T follicular helper cell (primary cell): ENCODE results near the gene NPM3.

Source experiments
- DNase-seq: peaks from one replicate; pipeline ENCODE4 v3.0.0-alpha.2; 2020; ENCODE audit warnings: low read depth
- total RNA-seq, 2 experiments: gene quantifications; one replicate each; lab custom pipeline; 2026; lab: John Stamatoyannopoulos, UW

The NPM3 gene, protein sequence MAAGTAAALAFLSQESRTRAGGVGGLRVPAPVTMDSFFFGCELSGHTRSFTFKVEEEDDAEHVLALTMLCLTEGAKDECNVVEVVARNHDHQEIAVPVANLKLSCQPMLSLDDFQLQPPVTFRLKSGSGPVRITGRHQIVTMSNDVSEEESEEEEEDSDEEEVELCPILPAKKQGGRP
- total RNA-seq = 12.2 to 82.4 reads per million in 2 experiments

DNA sequence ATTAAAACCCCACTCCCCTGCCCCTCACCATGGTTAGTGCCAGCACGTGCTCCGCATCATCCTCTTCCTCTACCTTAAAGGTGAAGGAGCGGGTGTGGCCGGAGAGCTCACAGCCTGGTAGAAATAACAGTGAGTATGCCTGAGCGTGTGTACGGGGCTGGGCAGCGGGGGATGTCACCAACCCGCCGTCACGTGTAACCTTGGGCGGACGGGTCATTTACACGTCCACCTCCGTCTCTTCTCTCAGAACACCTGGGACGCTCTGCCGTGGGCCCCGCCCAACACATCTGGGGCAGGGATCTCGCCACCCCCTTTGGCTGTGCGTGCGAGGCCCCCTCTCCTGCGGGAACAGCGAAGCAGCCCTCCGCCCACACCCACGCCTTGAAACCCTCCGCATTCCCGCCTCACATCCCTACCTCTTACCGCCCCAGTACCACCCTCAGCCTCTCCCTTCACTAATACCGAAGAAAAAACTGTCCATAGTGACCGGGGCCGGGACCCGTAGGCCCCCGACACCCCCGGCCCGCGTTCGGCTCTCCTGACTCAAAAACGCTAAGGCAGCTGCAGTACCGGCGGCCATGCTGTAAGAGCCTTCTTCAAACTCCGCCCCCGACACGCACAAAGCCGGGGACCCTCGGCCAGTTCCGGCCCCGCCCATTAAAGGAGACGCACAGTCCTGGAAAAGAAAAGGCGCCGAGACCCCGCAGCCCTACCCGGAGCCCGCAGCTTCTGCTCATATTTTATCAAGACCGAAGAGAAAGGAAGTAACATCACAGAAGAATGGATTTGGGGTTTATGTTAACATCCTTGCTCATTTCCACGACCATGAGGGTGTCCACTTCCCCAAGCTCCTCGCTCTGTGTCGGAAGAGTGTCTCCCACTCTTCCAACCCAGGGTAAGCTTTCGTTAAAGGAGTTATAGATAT, at the start of gene NPM3:
TSS of gene NPM3 (minus strand) at position 636 of the 925 bp plus-strand sequence. CDS start at position 580, 56 bp downstream.
- DNase-seq = peak; percentile 73

DNA sequence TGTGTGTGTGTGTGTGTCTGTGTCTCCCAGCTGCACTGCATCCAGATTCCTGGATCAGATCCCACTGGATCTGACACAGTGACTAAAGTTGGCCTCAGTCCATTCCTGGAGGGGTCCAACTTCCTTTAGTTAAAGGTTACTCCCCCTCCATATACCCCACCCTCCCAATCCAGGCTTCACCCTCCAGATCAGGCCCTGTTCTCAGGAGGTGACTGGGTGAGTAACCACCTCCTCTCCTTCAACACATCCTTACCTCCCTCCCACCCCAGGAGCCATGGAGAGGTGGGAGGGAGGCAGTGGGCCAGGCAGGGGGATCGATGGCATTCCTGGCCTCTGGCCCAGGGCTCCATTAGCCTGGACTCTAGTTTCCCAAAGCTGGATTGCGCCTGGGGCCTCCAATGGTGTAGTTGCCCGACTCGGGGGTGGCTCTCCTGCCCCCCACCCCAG, 49.1 kb upstream of the NPM3 start:
- DNase-seq = no peak

DNA sequence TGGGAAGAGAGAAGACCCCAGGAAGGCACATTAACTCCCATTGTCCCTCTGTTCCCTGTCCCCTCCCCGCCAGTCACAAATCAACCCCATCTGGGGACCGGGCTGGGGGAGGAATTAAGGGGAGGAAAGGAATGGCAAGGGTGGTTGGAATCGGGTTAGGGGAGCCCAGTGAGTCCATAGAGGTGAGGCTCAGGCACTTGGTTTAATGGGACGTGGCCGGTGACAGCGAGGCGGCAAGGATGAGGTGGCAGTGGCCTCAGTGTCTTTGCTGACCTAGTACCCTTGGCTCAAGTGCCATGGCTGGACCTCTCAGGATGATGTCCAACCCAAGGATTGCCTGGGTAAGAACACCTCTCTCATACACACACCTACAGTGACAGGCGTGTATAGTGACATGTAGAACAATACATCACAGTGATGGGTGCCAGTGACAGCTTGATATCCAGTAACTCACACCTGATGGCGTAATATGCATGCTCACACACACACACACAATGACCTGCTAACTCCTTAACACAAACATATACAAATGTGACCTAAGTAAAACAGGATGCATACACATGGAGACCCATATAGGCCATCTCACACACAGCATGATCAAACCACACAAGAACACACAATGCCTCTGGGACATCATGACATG, 48.0 kb upstream of the NPM3 start:
- DNase-seq = no peak

DNA sequence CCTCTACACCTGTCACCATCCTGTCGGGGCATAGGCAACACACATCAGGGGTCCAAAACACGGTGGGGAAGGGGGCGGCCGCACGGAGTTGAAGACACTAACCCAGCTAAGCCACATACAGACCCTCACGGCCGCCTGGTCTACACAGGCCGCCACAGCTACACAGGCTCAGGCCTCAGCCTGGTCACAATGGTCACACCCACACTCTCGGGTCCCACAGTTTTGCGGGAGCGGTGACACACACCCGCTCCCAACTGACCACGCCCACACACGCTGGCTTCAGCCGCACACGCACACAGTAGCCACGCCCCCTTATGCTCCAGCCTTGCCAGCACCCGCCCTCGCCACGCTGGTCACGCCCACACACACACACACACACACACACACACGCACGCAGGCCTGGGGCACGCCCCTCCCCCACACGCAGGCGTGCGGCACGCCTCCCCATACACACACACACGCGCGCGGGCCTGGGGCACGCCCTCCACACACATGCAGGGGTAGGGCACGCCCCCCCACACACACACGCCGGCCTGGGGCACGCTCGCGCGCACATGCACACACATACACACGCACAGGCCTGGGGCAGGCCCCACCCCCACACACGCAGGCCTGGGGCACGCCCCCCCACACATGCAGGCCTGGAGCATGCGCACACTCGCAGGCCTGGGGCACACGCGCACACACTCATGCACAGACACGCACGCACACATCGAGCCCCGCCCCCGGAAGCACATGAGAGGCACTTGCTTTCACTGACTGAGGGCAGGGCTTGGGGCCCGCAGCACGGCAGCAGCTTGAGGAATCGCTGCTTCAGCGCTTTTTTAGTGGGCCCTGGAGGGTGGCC, 47.3 kb upstream of the NPM3 start:
- DNase-seq = peak; percentile 95

DNA sequence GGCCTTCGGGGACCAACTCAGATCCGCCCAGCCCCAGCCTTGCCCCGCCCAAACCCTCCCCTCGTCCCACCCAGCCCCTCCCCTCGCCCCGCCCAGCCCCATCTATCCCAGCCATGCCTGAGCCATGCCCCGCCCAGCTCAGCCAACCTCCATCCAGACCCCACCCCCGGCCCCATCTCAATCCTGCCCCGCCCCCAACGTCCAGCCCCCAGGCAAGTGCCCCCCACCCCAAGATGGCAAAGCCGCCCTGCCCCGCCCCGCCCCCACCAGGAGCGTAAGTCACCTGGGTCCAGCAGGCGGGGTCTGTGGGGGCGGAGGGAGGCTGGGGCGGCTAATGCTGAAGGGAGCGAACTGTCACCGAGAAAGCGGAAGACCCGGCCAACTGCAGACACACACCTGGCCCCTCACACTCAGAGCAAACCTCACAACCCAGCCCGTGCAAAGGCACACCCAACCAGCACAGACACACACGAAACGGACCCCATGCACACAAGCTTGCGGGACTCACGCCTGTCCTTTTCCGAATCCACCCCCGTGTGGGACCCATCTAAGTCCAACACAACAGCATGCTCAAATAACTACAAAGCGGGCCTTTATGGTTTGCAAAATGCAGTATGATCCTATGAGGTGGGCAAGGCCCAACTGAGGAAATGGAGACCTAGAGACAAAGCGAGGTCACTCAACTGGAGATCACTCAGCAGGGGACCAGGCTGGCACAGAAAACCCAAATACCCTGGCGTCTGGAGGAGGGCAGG, 46.5 kb upstream of the NPM3 start:
- DNase-seq = peak; percentile 60

DNA sequence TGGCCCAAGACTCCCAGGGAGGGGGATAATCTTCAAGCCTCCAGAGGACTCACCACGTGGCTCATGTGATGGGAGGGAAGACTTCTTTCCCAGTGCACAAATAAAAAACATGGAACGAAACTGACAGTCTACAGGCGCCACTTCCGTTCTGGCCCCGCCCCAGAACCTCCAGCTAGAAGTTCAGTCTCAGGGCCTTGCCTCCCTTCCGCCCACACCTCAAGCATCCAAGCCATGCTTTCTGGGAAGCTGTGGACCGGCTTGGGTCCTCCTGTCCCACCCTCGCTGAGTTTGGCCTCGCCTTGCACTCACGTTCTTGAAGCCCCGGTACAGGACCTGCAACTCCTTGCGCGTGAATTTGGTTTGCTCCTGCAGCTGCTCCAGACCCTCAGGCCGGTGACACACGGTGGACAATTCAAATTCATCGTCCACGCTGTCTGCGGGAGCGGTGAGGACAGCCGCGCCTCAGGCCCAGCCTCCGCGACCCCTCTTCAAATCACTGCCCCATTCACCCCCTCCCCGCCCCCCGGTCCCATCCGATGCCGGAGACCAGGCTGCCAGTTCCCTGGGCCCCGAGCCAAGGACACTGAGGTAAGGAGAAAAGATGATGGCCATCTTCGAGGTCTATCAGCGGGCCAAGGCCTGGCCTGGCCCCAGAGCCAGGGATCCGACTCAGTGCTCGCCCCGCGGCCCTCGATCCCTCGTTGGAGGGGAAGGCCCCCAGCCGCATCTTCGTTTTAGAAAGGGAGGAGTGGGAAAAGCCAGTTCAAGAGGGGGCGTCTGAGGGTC, 45.7 kb upstream of the NPM3 start:
- no peak for DNase-seq

DNA sequence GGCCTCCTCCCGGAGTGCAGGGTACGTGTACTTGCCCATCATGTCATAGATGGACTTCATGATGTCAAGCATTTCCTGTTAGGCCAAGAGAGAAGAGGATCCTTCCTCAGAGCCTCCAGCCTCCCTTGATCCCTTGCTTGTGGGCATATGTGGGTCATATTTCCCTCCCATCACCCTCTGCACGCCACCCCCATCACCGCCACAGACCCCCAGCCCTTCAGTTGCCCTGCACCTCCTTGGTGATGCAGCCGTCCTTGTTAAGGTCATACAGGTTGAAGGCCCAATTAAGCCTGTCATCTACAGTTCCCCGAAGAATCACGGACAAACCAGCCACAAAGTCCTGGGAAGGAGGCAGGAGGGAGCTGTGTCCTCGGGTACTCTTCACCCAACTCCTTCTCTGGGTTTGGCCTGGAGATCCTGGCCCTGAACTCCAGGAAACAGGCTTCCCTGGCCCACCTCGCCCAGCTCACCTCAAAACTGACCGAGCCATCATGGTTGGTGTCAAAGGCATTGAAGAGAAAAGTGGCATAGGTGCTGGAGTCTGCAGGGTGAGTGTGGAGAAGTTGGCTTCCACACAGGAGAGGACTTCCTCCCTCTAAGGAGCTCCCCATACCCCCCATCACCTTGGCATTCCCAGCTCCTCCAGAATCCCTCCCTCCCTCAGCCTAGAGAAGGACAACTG, 44.8 kb upstream of the NPM3 start:
- DNase-seq = no peak

DNA sequence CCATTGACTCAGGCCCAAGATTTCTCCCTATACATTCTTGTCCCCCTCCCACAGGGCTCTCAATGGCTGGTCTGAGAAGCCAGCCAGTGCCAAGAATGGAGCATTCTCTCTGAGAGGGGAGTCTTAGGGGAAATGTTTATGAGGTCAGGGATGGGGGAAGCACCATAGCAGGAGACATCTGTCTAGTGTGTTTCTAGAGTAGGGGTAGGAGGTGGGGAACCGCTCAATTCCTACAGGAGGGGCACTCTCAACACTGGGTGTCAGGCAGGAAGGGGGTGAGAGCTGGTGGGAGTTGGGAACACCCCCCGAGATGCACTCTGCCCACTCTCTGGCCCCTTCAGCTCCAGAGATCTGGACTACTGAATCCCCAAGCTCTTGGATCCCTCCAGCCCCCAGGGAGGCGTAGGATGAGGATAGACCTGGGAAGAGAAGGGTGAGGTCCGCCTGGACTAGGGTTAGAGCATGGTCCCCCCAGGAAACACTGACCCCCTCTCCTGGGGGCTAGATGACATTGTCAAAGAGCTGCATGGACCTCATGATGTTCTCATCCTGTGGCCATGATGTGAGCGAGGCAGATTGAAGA, 43.7 kb upstream of the NPM3 start:
- no peak for DNase-seq

DNA sequence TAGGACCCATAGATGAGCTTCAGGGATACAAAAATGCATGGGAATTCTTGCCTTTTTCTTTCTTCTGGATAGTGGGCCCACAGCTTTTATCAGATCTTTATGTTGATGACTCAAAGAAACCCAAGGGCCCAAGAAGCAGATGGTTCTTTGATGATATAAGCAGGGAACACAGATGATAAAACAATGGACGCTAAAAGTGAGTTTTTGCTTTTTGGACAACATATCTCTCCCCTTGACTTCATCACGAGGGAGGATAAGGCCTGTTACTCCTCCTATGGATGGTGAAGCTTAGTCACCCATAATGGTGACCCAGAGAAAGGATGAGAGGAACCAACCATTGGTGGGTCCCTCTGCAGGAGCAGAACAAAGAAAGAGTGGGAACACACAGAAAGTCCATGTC, 41.5 kb upstream of the NPM3 start:
- DNase-seq = no peak

DNA sequence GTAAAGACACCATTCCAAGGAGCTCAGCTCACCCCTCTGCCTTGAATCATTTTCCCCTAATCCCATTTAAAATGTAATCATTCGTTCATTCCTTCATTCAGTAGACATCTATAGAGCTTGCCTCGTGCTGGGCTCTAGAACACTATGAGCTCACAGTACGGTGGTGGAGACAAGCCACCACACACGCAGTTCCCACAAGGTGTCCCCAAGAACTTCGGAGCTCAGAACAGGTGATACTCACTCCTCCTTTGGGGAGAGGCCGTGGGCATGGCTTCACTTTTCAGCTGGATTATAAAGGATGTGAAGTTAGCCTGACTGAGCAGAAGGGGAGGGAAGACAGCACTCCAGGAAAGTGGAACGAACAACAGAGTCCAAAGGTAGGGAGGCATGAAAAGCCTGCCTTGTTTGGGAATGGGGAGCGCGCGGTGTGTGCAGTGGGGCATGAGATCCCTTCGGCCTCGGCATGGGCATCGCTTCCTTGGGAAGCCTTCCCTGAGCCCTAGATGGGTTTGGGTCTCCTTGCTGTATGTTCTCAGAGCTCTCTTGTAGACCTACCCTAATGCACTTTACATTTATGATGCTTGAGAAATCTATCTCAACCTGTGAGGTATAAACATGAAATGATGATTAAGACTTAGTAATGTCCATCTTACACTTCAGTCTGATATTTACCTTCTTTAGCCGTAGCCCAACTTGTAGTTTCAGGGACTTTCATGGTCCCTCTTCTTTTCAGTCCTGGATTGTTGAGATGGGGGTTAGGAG, 35.8 kb upstream of the NPM3 start:
- DNase-seq = no peak

DNA sequence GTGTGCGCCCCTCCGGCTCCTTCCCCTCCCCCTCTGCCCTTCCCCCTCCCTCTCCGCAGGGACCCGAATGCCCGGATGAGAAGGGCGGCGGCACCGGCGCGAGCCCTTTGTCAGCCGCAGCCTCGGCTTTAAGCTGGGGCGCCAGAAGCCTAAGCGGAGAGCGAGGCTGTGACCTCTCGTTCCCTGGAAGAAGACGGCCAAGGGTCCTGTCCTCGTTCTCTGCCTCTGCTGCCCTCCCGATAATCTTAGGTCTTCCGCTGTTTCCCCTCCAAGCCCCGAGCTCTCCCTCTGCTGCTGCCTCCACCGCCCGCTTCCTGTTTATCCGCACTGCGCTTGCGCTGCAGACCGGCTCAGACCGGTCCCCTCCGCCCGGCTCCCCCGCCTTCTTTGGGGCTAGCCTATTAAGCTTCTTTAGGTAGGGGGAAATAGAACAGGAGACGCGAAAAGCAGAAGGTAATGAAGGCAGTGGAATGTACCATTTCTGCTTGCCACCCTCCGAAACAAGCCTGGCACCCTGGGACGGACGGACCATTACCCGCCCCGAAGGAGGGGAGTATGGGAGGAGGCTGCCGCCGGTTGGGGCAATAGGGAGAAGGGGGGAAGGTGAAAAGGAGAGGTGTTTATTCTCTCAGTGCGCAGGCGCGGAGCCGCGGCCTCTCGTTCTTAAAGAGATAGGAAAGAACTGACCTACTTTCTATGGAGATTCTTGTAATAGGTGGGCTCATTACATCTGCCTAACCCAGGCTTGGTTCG, 35.0 kb upstream of the NPM3 start, which contains the start of gene OGA:
TSS of gene OGA (minus strand) at position 326 of the 753 bp plus-strand sequence. CDS start 422 bp downstream, outside the sequence.
- DNase-seq = peak; percentile 98

DNA sequence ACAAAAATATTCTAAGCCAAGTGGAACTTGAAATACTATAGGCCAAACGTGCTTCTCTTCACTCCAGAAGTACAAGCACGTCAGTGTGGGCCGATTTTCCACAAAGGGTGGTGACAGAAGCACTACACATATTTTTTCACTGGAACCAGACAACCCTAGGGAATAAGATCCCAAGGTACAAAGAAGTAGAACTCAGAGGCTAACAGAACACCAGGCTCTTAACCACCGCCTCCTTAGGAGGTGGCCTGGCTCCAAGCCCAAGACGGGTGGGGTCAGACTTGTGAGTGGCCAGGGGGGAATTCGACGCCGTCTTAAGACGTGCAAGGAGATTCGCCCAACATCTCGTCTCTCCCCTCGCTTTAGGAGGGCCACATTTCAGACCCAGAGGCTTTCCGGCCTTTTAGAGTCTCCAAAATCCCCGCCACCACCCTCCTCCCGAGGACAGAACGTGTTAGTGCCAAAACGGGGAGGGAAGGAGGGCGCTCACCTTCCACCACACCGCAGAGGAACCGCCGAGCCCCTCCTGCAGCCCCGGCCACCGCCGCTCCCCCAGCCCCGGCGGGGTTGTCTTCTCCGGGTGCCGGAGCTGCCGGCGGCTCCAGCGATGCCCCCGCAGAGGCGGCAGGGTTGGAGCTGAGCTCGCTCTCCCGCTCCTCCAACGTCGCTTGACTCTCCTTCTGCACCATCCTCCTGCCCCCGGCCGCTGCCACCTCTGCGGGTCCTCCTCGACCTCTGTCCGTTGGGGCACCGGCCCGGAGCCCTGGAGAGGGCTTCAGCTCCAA, 34.3 kb upstream of the NPM3 start:
- DNase-seq = no peak

DNA sequence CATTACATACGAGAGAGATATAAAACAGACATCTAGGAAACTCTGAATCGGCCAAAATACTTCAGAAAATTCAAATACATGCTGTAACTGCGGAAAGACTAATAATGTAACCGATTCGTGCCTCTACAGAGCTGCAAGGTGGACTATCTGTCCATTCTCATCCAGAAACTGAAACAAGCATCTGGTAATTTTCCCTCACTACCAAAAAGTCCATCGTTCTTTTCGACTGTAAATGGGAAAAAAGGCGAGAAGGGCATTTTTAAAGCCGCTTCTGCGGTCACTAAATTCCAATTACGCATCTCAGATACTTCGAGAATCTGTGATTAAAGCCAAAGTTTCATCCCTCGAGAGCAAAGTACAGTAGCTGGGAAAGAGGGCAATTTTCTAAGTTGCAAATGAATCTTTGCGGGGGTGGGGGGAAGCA, 33.7 kb upstream of the NPM3 start:
- DNase-seq = no peak

DNA sequence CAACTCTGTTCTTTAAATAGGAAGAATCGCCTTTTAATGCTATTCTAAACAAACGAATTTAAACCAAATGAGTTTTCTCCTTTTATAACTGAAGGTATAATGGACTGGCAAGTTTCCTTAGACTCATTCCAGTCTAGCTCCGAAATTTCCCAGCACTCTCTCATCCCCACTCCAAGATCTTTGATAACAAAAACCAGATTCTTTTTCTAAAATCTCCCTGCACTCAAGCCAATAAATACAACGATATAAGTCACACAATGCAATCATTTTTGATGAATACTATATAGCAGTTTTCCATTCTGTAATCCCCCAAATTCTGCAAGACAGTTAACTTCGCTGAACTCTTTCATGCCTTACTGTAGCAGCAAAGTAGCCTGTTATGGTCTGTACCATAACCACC, 33.1 kb upstream of the NPM3 start:
- no peak for DNase-seq

DNA sequence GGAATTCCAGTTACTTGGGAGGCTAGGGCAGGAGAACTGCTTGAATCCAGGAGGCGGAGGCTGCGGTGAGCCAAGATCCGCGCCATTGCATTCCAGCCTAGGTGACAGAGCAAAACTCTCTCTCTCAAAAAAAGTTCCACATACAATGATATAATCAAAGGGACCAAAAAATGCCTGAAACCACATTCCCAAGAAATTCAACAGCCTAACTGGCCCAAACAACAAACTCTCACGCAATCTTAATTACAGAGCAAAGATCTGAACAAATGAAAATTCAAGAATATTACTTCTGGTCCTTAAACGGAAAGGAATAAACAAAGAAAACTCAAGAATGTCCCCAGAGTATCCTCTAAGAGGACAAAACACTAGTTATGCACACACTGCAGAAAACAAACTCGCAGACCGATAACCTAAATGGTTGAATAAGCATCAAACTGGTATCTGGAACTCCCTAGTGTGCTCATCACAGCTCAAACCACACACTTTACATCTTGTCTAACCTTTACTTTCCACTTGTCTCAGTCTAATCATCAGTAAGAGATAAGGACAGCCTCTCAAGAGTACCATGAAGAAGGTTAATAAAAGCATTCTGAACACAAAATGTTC, 31.3 kb upstream of the NPM3 start:
- DNase-seq = no peak

DNA sequence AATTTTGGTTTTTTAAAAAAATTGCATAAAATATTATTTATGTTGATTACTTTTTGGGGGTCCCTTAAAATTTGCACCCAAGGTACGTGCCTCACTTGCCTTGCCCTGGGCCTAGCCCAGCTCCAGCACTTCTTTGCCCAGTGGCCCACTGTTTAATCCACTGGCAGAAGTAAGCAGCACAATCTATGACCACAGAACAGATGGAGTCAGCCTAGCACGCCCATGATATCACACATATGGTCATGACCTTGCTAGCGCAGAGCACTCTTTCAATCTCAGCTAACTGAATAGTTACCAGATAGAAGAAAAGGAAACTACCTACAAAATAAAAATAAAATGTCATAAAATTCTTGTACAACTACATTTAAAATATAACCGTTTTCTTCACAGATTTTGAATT, 29.4 kb upstream of the NPM3 start:
- no peak for DNase-seq
